WERI-Rb-1 (cell line): ENCODE measurements around the gene SHH.

Experiments used
- DNase-seq: peaks from one replicate; pipeline ENCODE4 v3.0.0-alpha.2; 2020
- H3K27ac ChIP-seq: fragments of 250-450 bp; sonication (Bioruptor Pico); 2 replicates; pipeline ENCODE4 v1.5.1; 2020; ENCODE audit warnings: mild to moderate bottlenecking, moderate library complexity
- H3K27me3 ChIP-seq: fragments of 250-450 bp; sonication (Bioruptor Pico); 2 replicates; pipeline ENCODE4 v1.5.1; 2021; ENCODE audit warnings: mild to moderate bottlenecking, low read depth, moderate library complexity; ENCODE audit not compliant: insufficient read depth, severe bottlenecking
- H3K36me3 ChIP-seq: fragments of 250-450 bp; sonication (Bioruptor Pico); 2 replicates; pipeline ENCODE4 v1.5.1; 2020; ENCODE audit warnings: mild to moderate bottlenecking, moderate library complexity
- H3K4me3 ChIP-seq: 2 replicates; pipeline ENCODE4 v1.5.1; 2011; ENCODE audit warnings: low read depth, mild to moderate bottlenecking, control low read depth, low read length
- H3K9me3 ChIP-seq: fragments of 250-450 bp; sonication (Bioruptor Pico); 2 replicates; pipeline ENCODE4 v1.5.1; 2021; ENCODE audit warnings: mild to moderate bottlenecking, moderate library complexity; ENCODE audit not compliant: severe bottlenecking
- CTCF ChIP-seq: IDR thresholded peaks from 2 replicates; pipeline ENCODE4 v1.5.1; 2011; ENCODE audit warnings: low read depth, mild to moderate bottlenecking, control low read depth, inconsistent platforms, low read length

The SHH gene

GRCh38 chr7:155830961-155831806 lies 18.9 kb upstream of the SHH start:
- H3K27ac ChIP-seq: no peak overlapping the region
- peaks cover 93% of the 10 kb centered on the region for H3K27me3 ChIP-seq
- H3K36me3 ChIP-seq: no peaks in the 10 kb centered on the region
- H3K9me3 ChIP-seq: no peaks in the 10 kb centered on the region
- no peak for TF ChIP-seq CTCF
- DNase-seq: no peak
- no peak overlapping the region for H3K4me3 ChIP-seq

GRCh38 chr7:155829796-155830470 lies 17.7 kb upstream of the SHH start:
- H3K27ac ChIP-seq: no peak overlapping the region
- no peak for DNase-seq
- H3K4me3 ChIP-seq: no peak overlapping the region
- no peaks in the 10 kb centered on the region for H3K9me3 ChIP-seq
- H3K36me3 ChIP-seq: no peaks in the 10 kb centered on the region
- peaks cover 93% of the 10 kb centered on the region for H3K27me3 ChIP-seq
- no peak for TF ChIP-seq CTCF

GRCh38 chr7:155825336-155825735 lies 13.1 kb upstream of the SHH start:
- Histone ChIP-seq H3K27ac (no peak overlapping the region), H3K9me3 (peaks cover 4% of the 10 kb centered on the region), H3K36me3 (no peaks in the 10 kb centered on the region), H3K27me3 (peaks cover 95% of the 10 kb centered on the region), H3K4me3 (no peak overlapping the region)
- no peak for DNase-seq
- no peak for TF ChIP-seq CTCF

GRCh38 chr7:155824227-155824886 lies 12.1 kb upstream of the SHH start:
- DNase-seq: no peak

GRCh38 chr7:155821851-155822250 lies 9.6 kb upstream of the SHH start:
- Histone ChIP-seq H3K4me3 (no peak overlapping the region), H3K36me3 (no peaks in the 10 kb centered on the region), H3K27me3 (peaks cover 93% of the 10 kb centered on the region), H3K27ac (no peak overlapping the region), H3K9me3 (peaks cover 6% of the 10 kb centered on the region)
- TF ChIP-seq CTCF: no peak
- no peak for DNase-seq

More at GRCh38 chr7:155824227-155824886, 12.1 kb upstream of the SHH start:
- H3K36me3 ChIP-seq: no peaks in the 10 kb centered on the region
- H3K4me3 ChIP-seq: no peak overlapping the region
- peaks cover 4% of the 10 kb centered on the region for H3K9me3 ChIP-seq
- peaks cover 97% of the 10 kb centered on the region for H3K27me3 ChIP-seq
- no peak for TF ChIP-seq CTCF
- no peak overlapping the region for H3K27ac ChIP-seq
